ENCODE data around the gene ZBTB45. TPM values are rescaled to one million over a fixed set of nuclear protein-coding genes. Genes with fewer than 3 reads are reported as not detected.

Gene ZBTB45
- total RNA-seq, 1 donor from 2014 or later, result 17.2 TPM

GRCh38 chr19:58518256-58519086 is 1.1 kb downstream of the ZBTB45 start:
- Mint-ChIP-seq H3K27me3 (ENCODE audit: unreplicated experiment) (no peaks in the 10 kb centered on the region), H3K9me3 (ENCODE audit: unreplicated experiment) (no peaks in the 10 kb centered on the region), H3K36me3 (ENCODE audit: unreplicated experiment) (peaks cover 10% of the 10 kb centered on the region), H3K4me1 (ENCODE audit: unreplicated experiment) (peaks cover 30% of the 10 kb centered on the region), H3K27ac (ENCODE audit: unreplicated experiment) (peak overlapping the region; percentile 98), H3K4me3 (ENCODE audit: unreplicated experiment) (peak overlapping the region; percentile 97)
- TF ChIP-seq, protein P1, sequence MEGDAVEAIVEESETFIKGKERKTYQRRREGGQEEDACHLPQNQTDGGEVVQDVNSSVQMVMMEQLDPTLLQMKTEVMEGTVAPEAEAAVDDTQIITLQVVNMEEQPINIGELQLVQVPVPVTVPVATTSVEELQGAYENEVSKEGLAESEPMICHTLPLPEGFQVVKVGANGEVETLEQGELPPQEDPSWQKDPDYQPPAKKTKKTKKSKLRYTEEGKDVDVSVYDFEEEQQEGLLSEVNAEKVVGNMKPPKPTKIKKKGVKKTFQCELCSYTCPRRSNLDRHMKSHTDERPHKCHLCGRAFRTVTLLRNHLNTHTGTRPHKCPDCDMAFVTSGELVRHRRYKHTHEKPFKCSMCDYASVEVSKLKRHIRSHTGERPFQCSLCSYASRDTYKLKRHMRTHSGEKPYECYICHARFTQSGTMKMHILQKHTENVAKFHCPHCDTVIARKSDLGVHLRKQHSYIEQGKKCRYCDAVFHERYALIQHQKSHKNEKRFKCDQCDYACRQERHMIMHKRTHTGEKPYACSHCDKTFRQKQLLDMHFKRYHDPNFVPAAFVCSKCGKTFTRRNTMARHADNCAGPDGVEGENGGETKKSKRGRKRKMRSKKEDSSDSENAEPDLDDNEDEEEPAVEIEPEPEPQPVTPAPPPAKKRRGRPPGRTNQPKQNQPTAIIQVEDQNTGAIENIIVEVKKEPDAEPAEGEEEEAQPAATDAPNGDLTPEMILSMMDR (IDR thresholded peaks at IDR 0.05), result no peak
- no peak for DNase-seq (ENCODE audit: extremely low spot score, unreplicated experiment)

DNA sequence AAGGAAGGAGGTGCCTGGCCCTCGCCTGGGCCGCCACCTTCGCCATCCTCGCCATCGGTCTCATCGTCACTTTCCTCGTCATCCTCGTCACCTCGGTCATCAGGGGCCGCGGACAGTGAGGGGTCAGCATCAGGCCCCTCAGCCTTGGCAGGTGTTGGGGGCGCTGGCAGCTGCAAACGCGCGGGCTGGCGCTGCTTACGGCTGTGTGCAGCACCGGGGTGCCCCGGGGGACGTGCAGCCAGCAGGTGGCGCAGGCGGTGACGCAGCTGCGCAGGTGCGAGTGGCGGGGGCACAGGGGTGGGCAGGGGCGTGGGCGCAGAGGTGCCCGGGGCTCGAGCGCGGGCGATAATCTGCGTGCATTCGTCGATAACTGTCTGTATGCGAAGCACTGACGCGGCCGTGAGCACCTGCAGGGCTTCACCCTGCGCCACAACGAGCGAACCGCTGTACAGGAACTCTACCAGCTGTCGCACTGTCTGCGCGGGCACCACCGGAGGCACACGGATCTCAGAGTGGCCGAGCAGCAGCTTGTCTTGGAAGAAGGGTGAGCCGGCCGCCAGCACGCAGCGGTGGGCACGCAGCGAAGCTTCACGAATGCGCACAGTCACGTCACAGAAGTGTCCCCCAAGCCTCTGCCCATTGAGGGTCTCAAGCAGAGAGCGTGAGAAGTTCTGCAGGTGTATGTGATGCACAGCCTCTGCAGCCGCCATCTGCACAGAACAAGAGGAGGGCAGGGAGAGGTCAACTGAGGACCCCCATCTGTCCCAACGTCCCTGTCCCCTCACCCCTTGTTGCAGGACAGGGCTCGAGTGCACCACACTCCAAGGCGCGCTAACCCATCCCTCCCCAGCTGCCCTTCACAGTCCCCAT is 2.4 kb downstream of the ZBTB45 start:
- H3K9me3 Mint-ChIP-seq (ENCODE audit: unreplicated experiment), result no peaks in the 10 kb centered on the region
- H3K4me1 Mint-ChIP-seq (ENCODE audit: unreplicated experiment), result peaks cover 30% of the 10 kb centered on the region
- no peak for DNase-seq (ENCODE audit: extremely low spot score, unreplicated experiment)
- H3K36me3 Mint-ChIP-seq (ENCODE audit: unreplicated experiment), result peaks cover 10% of the 10 kb centered on the region
- no peaks in the 10 kb centered on the region for H3K27me3 Mint-ChIP-seq (ENCODE audit: unreplicated experiment)
- TF ChIP-seq, protein P1 (IDR thresholded peaks at IDR 0.05), result no peak
- peak overlapping the region; percentile 38 for H3K4me3 Mint-ChIP-seq (ENCODE audit: unreplicated experiment)
- no peak overlapping the region for H3K27ac Mint-ChIP-seq (ENCODE audit: unreplicated experiment)

- H3K27ac Mint-ChIP-seq (ENCODE audit: unreplicated experiment), result no peak overlapping the region
- TF ChIP-seq, protein P1 (IDR thresholded peaks at IDR 0.05), result no peak
- no peaks in the 10 kb centered on the region for H3K27me3 Mint-ChIP-seq (ENCODE audit: unreplicated experiment)
Observed at GRCh38 chr19:58516246-58516836, 3.3 kb downstream of the ZBTB45 start.

GRCh38 chr19:58515259-58515658 is 4.4 kb downstream of the ZBTB45 start:
- TF ChIP-seq, protein P1 (IDR thresholded peaks at IDR 0.05), result no peak
- H3K27me3 Mint-ChIP-seq (ENCODE audit: unreplicated experiment), result no peaks in the 10 kb centered on the region
- peak overlapping the region; percentile 31 for H3K27ac Mint-ChIP-seq (ENCODE audit: unreplicated experiment)
- H3K4me1 Mint-ChIP-seq (ENCODE audit: unreplicated experiment), result peaks cover 27% of the 10 kb centered on the region
- no peak overlapping the region for H3K4me3 Mint-ChIP-seq (ENCODE audit: unreplicated experiment)
- no peaks in the 10 kb centered on the region for H3K9me3 Mint-ChIP-seq (ENCODE audit: unreplicated experiment)
- peaks cover 10% of the 10 kb centered on the region for H3K36me3 Mint-ChIP-seq (ENCODE audit: unreplicated experiment)
- DNase-seq (ENCODE audit: extremely low spot score, unreplicated experiment), result no peak

More at GRCh38 chr19:58516246-58516836, 3.3 kb downstream of the ZBTB45 start:
- Mint-ChIP-seq H3K4me3 (ENCODE audit: unreplicated experiment) (no peak overlapping the region), H3K9me3 (ENCODE audit: unreplicated experiment) (no peaks in the 10 kb centered on the region), H3K4me1 (ENCODE audit: unreplicated experiment) (peaks cover 30% of the 10 kb centered on the region), H3K36me3 (ENCODE audit: unreplicated experiment) (peaks cover 10% of the 10 kb centered on the region)
- DNase-seq (ENCODE audit: extremely low spot score, unreplicated experiment), result no peak

Data from osteocyte (in vitro differentiated cells).